ENCODE measurements around the gene HSH2D. TPM values are rescaled to one million over a fixed set of nuclear protein-coding genes. Genes with fewer than 3 reads are reported as not detected.

HSH2D gene
- total RNA-seq, 2 donors from 2014 or later = 32.7 to 39.3 TPM

GRCh38 chr19:16203256-16204004 is 59.9 kb downstream of the HSH2D start:
- H3K4me1 Mint-ChIP-seq = peaks cover 41% of the 10 kb centered on the region
- H3K9me3 Mint-ChIP-seq = no peaks in the 10 kb centered on the region
- peaks cover 84% of the 10 kb centered on the region for H3K36me3 Mint-ChIP-seq (ENCODE audit: low read depth)
- H3K27me3 Mint-ChIP-seq = no peaks in the 10 kb centered on the region
- no peak overlapping the region for H3K27ac Mint-ChIP-seq
- no peak for ATAC-seq (replicated peaks)
- no peak overlapping the region for H3K4me3 Mint-ChIP-seq

GRCh38 chr19:16204005-16204294 is 60.5 kb downstream of the HSH2D start:
- Mint-ChIP-seq H3K4me3 (no peak overlapping the region), H3K9me3 (no peaks in the 10 kb centered on the region), H3K27me3 (no peaks in the 10 kb centered on the region), H3K36me3 (ENCODE audit: low read depth) (peaks cover 89% of the 10 kb centered on the region), H3K27ac (no peak overlapping the region), H3K4me1 (peaks cover 39% of the 10 kb centered on the region)
- ATAC-seq (replicated peaks) = no peak

GRCh38 chr19:16205205-16206045 is 61.9 kb downstream of the HSH2D start:
- Mint-ChIP-seq H3K27me3 (no peaks in the 10 kb centered on the region), H3K36me3 (ENCODE audit: low read depth) (peaks cover 94% of the 10 kb centered on the region), H3K27ac (no peak overlapping the region), H3K9me3 (no peaks in the 10 kb centered on the region), H3K4me1 (peaks cover 38% of the 10 kb centered on the region), H3K4me3 (no peak overlapping the region)
- no peak for ATAC-seq (replicated peaks)

GRCh38 chr19:16206046-16206605 is 62.6 kb downstream of the HSH2D start:
- peaks cover 31% of the 10 kb centered on the region for H3K4me1 Mint-ChIP-seq
- H3K27ac Mint-ChIP-seq = peak overlapping the region; percentile 74
- H3K9me3 Mint-ChIP-seq = no peaks in the 10 kb centered on the region
- no peak for ATAC-seq (replicated peaks)
- peak overlapping the region; percentile 20 for H3K4me3 Mint-ChIP-seq
- peaks cover 94% of the 10 kb centered on the region for H3K36me3 Mint-ChIP-seq (ENCODE audit: low read depth)
- no peaks in the 10 kb centered on the region for H3K27me3 Mint-ChIP-seq

- H3K27ac Mint-ChIP-seq = peak overlapping the region; percentile 74
Observed at GRCh38 chr19:16206637-16207036, 63.2 kb downstream of the HSH2D start.

GRCh38 chr19:16207063-16207462 is 63.6 kb downstream of the HSH2D start:
- Mint-ChIP-seq H3K27ac (peak overlapping the region; percentile 74), H3K36me3 (ENCODE audit: low read depth) (peaks cover 96% of the 10 kb centered on the region), H3K9me3 (no peaks in the 10 kb centered on the region), H3K4me3 (peak overlapping the region; percentile 20), H3K4me1 (peaks cover 37% of the 10 kb centered on the region), H3K27me3 (no peaks in the 10 kb centered on the region)
- no peak for ATAC-seq (replicated peaks)

More at GRCh38 chr19:16206637-16207036, 63.2 kb downstream of the HSH2D start:
- Mint-ChIP-seq H3K36me3 (ENCODE audit: low read depth) (peaks cover 94% of the 10 kb centered on the region), H3K4me1 (peaks cover 33% of the 10 kb centered on the region), H3K27me3 (no peaks in the 10 kb centered on the region), H3K9me3 (no peaks in the 10 kb centered on the region), H3K4me3 (peak overlapping the region; percentile 20)
- no peak for ATAC-seq (replicated peaks)

- H3K27me3 Mint-ChIP-seq = no peaks in the 10 kb centered on the region
- peaks cover 96% of the 10 kb centered on the region for H3K36me3 Mint-ChIP-seq (ENCODE audit: low read depth)
- H3K4me3 Mint-ChIP-seq = peak overlapping the region; percentile 44
- H3K9me3 Mint-ChIP-seq = no peaks in the 10 kb centered on the region
- ATAC-seq (replicated peaks) = peak; percentile 41
- H3K27ac Mint-ChIP-seq = peak overlapping the region; percentile 74
- H3K4me1 Mint-ChIP-seq = peaks cover 38% of the 10 kb centered on the region
Observed at GRCh38 chr19:16207490-16208025, 64.1 kb downstream of the HSH2D start.

Other genes starting within 250 kb of the HSH2D start
- gene CYP4F2, start 245.6 kb upstream of the HSH2D start, total RNA-seq = not detected
- gene CYP4F11, start 209.2 kb upstream of the HSH2D start, total RNA-seq = not detected
- not detected for gene OR10H4, start 194.7 kb upstream of the HSH2D start, total RNA-seq
- gene TPM4, start 67.2 kb upstream of the HSH2D start, total RNA-seq = 100 to 1,000 TPM; 474 to 660 TPM
- 100 to 1,000 TPM; 140 to 212 TPM for gene RAB8A, start 31.8 kb upstream of the HSH2D start, total RNA-seq
- gene CIB3, start 29.8 kb downstream of the HSH2D start, total RNA-seq = 1 to 10 TPM in 1 of 2 donors, not detected in 1; 1.1 TPM
- 10 to 100 TPM; 43.0 to 61.9 TPM for gene FAM32A, start 41.7 kb downstream of the HSH2D start, total RNA-seq
- gene AP1M1, start 54.2 kb downstream of the HSH2D start, total RNA-seq = 100 to 1,000 TPM; 103 to 110 TPM
- gene KLF2, start 181.1 kb downstream of the HSH2D start, total RNA-seq = 1 to 10 TPM; 1.9 to 9.9 TPM